ENCODE results near the gene GPATCH2L. TPM values are rescaled to one million over a fixed set of nuclear protein-coding genes. Genes with fewer than 3 reads are reported as not detected.

Gene GPATCH2L
- total RNA-seq, result 30.1 and 42.8 TPM in 2 replicates

DNA sequence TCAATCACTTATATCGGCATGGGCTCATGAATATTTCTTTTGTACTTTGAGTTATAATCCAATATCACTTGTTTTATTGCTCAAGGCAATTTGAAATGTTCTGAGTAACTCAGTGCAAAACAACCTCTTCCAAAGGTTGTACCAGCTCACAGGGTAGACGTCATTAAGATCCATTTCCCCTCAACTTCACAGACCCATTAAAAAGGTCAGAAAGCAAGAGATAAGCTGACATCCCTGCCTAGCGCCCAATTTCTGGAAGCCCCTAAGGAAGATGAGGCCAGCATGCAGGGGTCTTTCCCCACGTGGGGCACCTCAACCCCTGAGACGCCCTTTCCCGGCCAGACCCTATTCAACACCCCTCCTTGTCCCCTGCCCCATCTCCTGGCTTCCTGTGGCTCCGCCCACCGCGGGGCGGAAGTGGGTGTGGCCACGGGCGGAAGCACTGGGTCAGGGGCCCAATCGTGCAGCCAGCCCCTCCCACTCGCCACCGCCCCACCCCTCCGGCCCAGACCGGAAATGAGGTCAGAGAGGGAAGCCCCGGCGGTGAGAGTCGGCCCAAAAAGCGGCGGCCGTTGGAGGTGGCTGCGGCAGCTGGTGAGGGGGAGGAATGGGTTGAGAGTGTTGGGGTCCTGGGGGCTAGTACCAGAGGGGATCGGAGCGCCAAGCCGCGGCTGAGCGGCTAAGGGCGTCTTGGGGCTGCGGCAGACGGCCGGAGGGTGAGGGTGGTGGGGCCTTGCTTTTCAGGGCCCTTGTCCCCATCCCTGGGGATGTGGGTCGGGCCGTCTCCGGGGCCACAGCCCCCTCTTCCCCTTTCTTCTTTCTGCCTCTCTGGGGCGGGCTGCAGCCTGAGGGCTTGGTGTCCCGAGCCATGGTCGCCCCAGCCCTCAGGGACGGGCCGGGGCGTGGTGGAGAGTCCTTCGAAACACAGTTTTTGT is at the start of gene GPATCH2L:
GPATCH2L (plus strand) TSS at position 525 of the 935 bp plus-strand sequence. CDS start 2,442 bp downstream, outside the sequence.

Other genes with a start within 250 kb of the GPATCH2L start
- gene TGFB3, start 169.9 kb upstream of the GPATCH2L start, total RNA-seq, result 5.9 and 6.3 TPM in 2 replicates
- 22.0 and 22.9 TPM in 2 replicates for gene IFT43, start 166.2 kb upstream of the GPATCH2L start, total RNA-seq
- 0.37 TPM in 1 of 2 replicates, not detected in the other for gene ESRRB, start 224.2 kb downstream of the GPATCH2L start, total RNA-seq